HFFc6 (cell line): Measurements from ENCODE around the gene PDGFB. TPM values are rescaled to one million over a fixed set of nuclear protein-coding genes. Genes with fewer than 3 reads are reported as not detected.

Experiments used
- DNase-seq: peaks from one replicate; pipeline ENCODE4 v3.0.0-alpha.2; 2018
- H3K27ac Mint-ChIP-seq: 2 replicates; pipeline ENCODE4 v1.8.0; 2020; ENCODE audit warnings: mild to moderate bottlenecking, mixed read lengths
- H3K27me3 Mint-ChIP-seq: 2 replicates; pipeline ENCODE4 v1.8.0; 2021; ENCODE audit warnings: mild to moderate bottlenecking, moderate library complexity, mixed read lengths; ENCODE audit not compliant: insufficient read depth
- H3K36me3 Mint-ChIP-seq: 2 replicates; pipeline ENCODE4 v1.8.0; 2021; ENCODE audit warnings: low read depth, mixed read lengths
- H3K4me1 Mint-ChIP-seq: 2 replicates; pipeline ENCODE4 v1.8.0; 2020; ENCODE audit warnings: low read depth, mixed read lengths
- H3K4me3 Mint-ChIP-seq: 2 replicates; pipeline ENCODE4 v1.8.0; 2020; ENCODE audit warnings: mild to moderate bottlenecking, moderate library complexity, mixed read lengths
- H3K9me3 Mint-ChIP-seq: 2 replicates; pipeline ENCODE4 v1.8.0; 2020; ENCODE audit warnings: mild to moderate bottlenecking, mixed read lengths
- CTCF ChIP-seq: fragments of 200-600 bp; sonication (generic); IDR thresholded peaks from 2 replicates; pipeline ENCODE4 v1.5.0; 2021; ENCODE audit warnings: antibody characterized with exemption, mild to moderate bottlenecking
- total RNA-seq, 6 experiments: library from RNA; stranded (reverse); fragmentation: NEBNext Ultra II Directional; extraction: Animal tissue kit (Norgen Biotek cat#: 25700); gene quantifications; 2 replicates in 1 of 6; 3 replicates in 5 of 6; pipeline ENCODE4 v1.2.3, GENCODE V29; 2021

Gene PDGFB
- total RNA-seq, 6 experiments from 2014 or later = not detected

- peaks cover 5% of the 10 kb centered on the region; the same call in 1 of the 2 replicates for H3K36me3 Mint-ChIP-seq
- H3K9me3 Mint-ChIP-seq = peaks cover 4% of the 10 kb centered on the region; the same call in 1 of the 2 replicates
- H3K27me3 Mint-ChIP-seq = peaks cover 7% of the 10 kb centered on the region; the same call in 1 of the 2 replicates
- DNase-seq = peak; percentile 8
- no peak overlapping the region for H3K27ac Mint-ChIP-seq
- TF ChIP-seq CTCF = no peak
- peaks cover 26% of the 10 kb centered on the region for H3K4me1 Mint-ChIP-seq
- H3K4me3 Mint-ChIP-seq = peak overlapping the region; percentile 44
Observed at GRCh38 chr22:39214383-39215069, 30.3 kb downstream of the PDGFB start.

- H3K27me3 Mint-ChIP-seq = peaks cover 7% of the 10 kb centered on the region; the same call in 1 of the 2 replicates
- H3K27ac Mint-ChIP-seq = no peak overlapping the region
- H3K9me3 Mint-ChIP-seq = peaks cover 4% of the 10 kb centered on the region; the same call in 1 of the 2 replicates
- H3K4me3 Mint-ChIP-seq = no peak overlapping the region
- no peak for TF ChIP-seq CTCF
- H3K4me1 Mint-ChIP-seq = peaks cover 26% of the 10 kb centered on the region
- DNase-seq = no peak
- H3K36me3 Mint-ChIP-seq = peaks cover 5% of the 10 kb centered on the region; the same call in 1 of the 2 replicates
Observed at GRCh38 chr22:39214006-39214382, 30.8 kb downstream of the PDGFB start.

- Mint-ChIP-seq H3K4me1 (peaks cover 27% of the 10 kb centered on the region), H3K27ac (peak overlapping the region; percentile 5; the same call in 1 of the 2 replicates), H3K36me3 (peaks cover under 1% of the 10 kb centered on the region; the same call in 1 of the 2 replicates), H3K9me3 (peaks cover 4% of the 10 kb centered on the region; the same call in 1 of the 2 replicates), H3K4me3 (no peak overlapping the region), H3K27me3 (peaks cover 7% of the 10 kb centered on the region; the same call in 1 of the 2 replicates)
- DNase-seq = peak; percentile 37
- peak; percentile 31; the same call in 1 of the 2 replicates for TF ChIP-seq CTCF
Observed at GRCh38 chr22:39212721-39213376, 31.9 kb downstream of the PDGFB start.

- Mint-ChIP-seq H3K36me3 (no peaks in the 10 kb centered on the region), H3K4me1 (peaks cover 48% of the 10 kb centered on the region), H3K27me3 (peaks cover 1% of the 10 kb centered on the region; the same call in 1 of the 2 replicates), H3K27ac (no peak overlapping the region), H3K4me3 (no peak overlapping the region), H3K9me3 (no peaks in the 10 kb centered on the region)
- no peak for DNase-seq
- no peak for TF ChIP-seq CTCF
Observed at GRCh38 chr22:39209756-39210155, 35.0 kb downstream of the PDGFB start.

- no peak overlapping the region for H3K4me3 Mint-ChIP-seq
- TF ChIP-seq CTCF = no peak
Observed at GRCh38 chr22:39208013-39208680, 36.6 kb downstream of the PDGFB start.

More at GRCh38 chr22:39208013-39208680, 36.6 kb downstream of the PDGFB start:
- peaks cover 38% of the 10 kb centered on the region for H3K4me1 Mint-ChIP-seq
- H3K27ac Mint-ChIP-seq = no peak overlapping the region
- H3K9me3 Mint-ChIP-seq = no peaks in the 10 kb centered on the region
- DNase-seq = no peak
- peaks cover 1% of the 10 kb centered on the region; the same call in 1 of the 2 replicates for H3K27me3 Mint-ChIP-seq
- H3K36me3 Mint-ChIP-seq = no peaks in the 10 kb centered on the region
